Coronary artery (tissue), 2 donors: ENCODE results near the gene ZNRF2.

ENCODE experiments used
- DNase-seq: peaks from one replicate; pipeline ENCODE4 v3.0.0-alpha.2; 2017; ENCODE audit warnings: low spot score
- H3K27ac ChIP-seq, 2 donors: fragments of 200-600 bp; sonication (generic); one replicate each; pipeline ENCODE4 v1.5.1; 2016 to 2019
- H3K4me3 ChIP-seq: fragments of 200-600 bp; sonication (generic); 2 replicates; pipeline ENCODE4 v1.5.1; 2016; ENCODE audit warnings: mild to moderate bottlenecking, moderate library complexity
- TF ChIP-seq, protein P1 (sequence below): fragments of 200-600 bp; sonication (generic); IDR thresholded peaks from one replicate; pipeline ENCODE4 v1.5.1; 2019; ENCODE audit warnings: antibody characterized with exemption

The ZNRF2 gene

DNA sequence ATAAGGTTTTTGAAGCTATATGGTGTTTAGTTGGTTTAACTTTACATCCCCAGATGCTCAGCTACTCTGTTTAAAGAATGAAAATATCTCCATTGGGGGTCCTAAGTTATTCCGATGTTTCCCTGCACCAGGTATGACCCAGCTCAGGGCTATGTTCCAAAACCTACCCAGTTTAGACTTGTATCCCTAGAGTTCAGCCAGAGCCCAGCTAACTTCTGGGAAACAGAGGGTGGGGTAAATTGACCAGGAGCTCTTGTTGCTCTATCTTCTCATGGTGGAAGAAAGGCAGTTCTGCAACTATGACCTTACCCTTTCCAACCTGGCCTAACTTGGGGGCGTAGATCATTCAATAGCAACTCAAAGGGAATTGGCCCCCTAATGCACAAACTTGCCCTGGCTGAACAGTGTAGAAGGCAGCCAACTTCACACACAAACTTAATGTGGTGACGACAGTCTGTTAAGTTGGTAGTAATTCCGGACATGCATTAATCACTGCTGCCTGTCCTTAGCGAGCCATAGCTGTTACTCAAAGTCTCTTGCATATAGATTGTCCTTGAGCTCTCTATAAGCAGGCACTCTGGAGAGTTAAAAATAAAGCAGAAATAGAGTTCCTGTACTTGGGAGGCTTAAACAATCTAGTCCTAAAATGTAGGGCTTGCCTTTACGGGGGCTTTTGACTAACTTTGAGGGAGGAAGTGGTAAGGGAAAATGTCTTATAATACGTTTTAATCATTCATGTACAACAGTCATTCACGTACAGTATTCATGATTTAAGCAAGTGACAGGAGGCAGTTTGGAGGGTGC lies 5.3 kb upstream of the ZNRF2 start:
- no peak for DNase-seq
- Histone ChIP-seq H3K27ac (no peak overlapping the region), H3K4me3 (no peak overlapping the region)
- TF ChIP-seq, protein P1, sequence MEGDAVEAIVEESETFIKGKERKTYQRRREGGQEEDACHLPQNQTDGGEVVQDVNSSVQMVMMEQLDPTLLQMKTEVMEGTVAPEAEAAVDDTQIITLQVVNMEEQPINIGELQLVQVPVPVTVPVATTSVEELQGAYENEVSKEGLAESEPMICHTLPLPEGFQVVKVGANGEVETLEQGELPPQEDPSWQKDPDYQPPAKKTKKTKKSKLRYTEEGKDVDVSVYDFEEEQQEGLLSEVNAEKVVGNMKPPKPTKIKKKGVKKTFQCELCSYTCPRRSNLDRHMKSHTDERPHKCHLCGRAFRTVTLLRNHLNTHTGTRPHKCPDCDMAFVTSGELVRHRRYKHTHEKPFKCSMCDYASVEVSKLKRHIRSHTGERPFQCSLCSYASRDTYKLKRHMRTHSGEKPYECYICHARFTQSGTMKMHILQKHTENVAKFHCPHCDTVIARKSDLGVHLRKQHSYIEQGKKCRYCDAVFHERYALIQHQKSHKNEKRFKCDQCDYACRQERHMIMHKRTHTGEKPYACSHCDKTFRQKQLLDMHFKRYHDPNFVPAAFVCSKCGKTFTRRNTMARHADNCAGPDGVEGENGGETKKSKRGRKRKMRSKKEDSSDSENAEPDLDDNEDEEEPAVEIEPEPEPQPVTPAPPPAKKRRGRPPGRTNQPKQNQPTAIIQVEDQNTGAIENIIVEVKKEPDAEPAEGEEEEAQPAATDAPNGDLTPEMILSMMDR: no peak

DNA sequence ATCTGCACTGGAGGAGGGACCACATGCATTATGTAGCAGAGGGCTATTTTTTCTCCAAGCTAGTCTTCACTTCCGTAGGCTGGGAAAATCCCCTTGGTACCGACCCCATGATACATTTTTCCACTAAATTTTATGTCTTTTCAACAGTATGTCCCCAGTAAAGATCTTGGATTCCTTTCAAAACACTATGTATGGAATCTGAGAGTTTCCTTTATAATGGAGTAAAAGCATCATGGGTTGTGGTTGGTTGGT lies 4.8 kb upstream of the ZNRF2 start:
- Histone ChIP-seq H3K4me3 (no peak overlapping the region), H3K27ac (no peak overlapping the region)
- TF ChIP-seq, protein P1: no peak

DNA sequence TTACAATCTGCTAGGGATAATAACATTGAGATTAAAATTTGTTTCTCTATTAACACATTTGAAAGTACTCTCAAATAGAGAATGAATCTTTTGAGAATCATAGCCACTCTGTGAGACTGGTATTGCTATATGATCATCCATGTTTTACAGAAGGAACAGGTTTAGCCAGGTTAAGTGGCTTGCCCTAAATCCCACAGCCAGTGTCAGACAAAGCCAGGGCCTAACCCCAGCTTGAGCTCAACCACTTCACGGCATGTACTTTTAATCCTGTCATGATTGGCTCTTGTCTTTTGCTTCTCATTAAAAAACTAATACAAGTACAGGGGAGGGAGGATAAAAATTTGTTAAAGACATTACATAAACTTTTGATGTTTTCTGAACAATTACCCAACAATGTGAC lies 3.8 kb upstream of the ZNRF2 start:
- no peak for DNase-seq
- TF ChIP-seq, protein P1: no peak
- H3K27ac ChIP-seq: no peak overlapping the region
- no peak overlapping the region for H3K4me3 ChIP-seq

More for the DNA sequence above, 4.8 kb upstream of the ZNRF2 start:
- DNase-seq: no peak

DNA sequence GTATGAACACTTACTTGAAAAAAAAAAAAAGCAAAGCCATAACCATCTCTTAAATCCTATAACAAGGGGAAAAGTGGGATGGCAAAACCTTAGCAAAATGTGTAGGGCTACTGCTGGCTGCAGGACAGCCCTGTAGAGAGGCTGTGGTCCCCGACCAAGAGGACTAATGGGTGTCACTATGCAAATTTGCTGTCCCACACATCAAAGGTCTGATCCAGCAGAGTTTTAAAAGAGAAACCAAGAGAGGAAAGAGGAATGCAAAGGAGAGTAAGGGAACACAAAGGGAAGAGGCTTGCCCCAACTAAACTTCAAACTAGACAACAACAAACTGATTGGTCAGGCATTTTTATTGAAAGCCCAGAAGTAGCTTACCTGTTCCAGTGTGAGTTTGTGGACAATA lies 3.1 kb upstream of the ZNRF2 start:
- Histone ChIP-seq H3K4me3 (no peak overlapping the region), H3K27ac (no peak overlapping the region)
- TF ChIP-seq, protein P1: no peak
- DNase-seq: no peak

DNA sequence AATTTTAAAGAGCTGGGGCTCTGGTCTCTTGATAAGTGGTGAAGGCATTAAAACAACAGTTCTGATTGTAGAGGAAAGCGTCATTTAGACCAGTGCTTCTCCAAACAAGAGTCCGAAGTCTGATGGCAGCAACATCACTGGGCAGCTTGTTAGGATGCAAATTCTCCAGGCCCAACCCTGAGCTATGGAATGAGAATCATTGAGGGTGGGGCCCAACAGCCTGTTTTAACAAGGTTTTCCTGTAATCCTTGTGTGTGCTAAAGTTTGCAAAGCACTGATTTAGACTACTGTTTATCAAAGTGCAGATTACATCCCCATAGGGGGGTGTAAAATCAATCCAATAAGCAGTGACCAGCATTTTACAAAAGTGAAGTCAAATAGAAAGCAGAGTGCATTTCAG lies 2.6 kb upstream of the ZNRF2 start:
- DNase-seq: no peak
- Histone ChIP-seq H3K4me3 (no peak overlapping the region), H3K27ac (no peak overlapping the region)
- TF ChIP-seq, protein P1: no peak

DNA sequence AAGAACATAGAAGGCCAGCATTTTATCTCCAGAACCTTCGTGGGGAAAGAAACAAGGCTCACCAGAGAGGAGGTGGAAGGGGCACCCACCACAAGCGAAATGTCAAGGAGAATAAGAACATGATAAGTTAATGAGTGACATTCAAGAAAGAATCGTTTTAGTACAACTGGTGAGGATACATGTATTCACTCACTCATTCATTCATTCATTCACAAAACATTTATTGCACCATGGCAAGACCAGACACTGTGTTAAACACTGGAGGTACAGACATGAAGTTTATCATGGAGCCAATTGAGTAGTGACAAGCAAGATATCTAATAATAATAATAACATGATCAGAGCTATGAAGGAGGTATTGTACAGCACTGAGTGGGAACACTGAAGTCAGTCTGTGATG lies 1.7 kb upstream of the ZNRF2 start:
- no peak for DNase-seq
- TF ChIP-seq, protein P1: no peak
- no peak overlapping the region for H3K27ac ChIP-seq
- H3K4me3 ChIP-seq: no peak overlapping the region

DNA sequence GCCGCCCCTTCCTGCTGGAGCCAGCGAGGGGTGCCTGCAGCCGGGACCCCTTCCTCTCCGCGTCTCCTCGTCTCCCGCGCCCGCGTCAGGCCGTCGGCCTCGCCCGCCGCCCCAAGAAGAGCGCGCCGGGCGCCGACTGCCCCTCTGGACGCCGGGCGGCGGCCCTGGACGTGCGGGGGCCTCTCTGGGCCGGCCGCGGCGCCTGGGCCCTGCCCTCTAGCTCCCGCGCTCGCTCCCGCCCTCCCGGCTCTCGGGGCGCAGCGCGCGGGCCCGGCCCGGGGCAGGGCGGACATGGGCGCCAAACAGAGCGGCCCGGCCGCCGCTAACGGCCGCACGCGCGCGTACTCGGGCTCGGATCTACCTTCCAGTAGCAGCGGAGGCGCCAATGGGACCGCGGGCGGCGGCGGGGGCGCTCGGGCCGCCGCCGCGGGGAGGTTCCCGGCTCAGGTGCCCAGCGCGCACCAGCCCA lies 704 bp downstream of the ZNRF2 start:
- Histone ChIP-seq H3K27ac (peak overlapping the region; percentile 95 to 98), H3K4me3 (peak overlapping the region; percentile 92)
- no peak for DNase-seq
- TF ChIP-seq, protein P1: no peak
